Measurements from ENCODE around the gene EIF4E1B. TPM values are rescaled to one million over a fixed set of nuclear protein-coding genes. Genes with fewer than 3 reads are reported as not detected.

EIF4E1B gene
- total and polyA plus RNA-seq, 2 experiments from 2014 or later = not detected

- no peak overlapping the region for H3K4me3 ChIP-seq
- no peaks in the 10 kb centered on the region for H3K9me3 ChIP-seq (ENCODE audit: low read depth)
- H3K4me1 ChIP-seq (ENCODE audit: low read depth) = no peaks in the 10 kb centered on the region
- DNase-seq (ENCODE audit: low read depth in 1 of 2, low spot score in 1 of 2) = no peak
- no peaks in the 10 kb centered on the region for H3K36me3 ChIP-seq
- H3K27me3 ChIP-seq = peaks cover 9% of the 10 kb centered on the region
- no peak for TF ChIP-seq CTCF (IDR thresholded peaks at IDR 0.05; ENCODE audit: low read depth, low read length)
- no peak overlapping the region for H3K27ac ChIP-seq
Observed at GRCh38 chr5:176677209-176677939, 46.9 kb downstream of the EIF4E1B start.

GRCh38 chr5:176678584-176678983 is 48.1 kb downstream of the EIF4E1B start:
- peaks cover 9% of the 10 kb centered on the region for H3K27me3 ChIP-seq
- H3K4me3 ChIP-seq = no peak overlapping the region
- H3K4me1 ChIP-seq (ENCODE audit: low read depth) = no peaks in the 10 kb centered on the region
- no peaks in the 10 kb centered on the region for H3K36me3 ChIP-seq
- TF ChIP-seq CTCF (IDR thresholded peaks at IDR 0.05; ENCODE audit: low read depth, low read length) = no peak
- no peak for DNase-seq (ENCODE audit: low read depth in 1 of 2, low spot score in 1 of 2)
- H3K27ac ChIP-seq = no peak overlapping the region
- H3K9me3 ChIP-seq (ENCODE audit: low read depth) = no peaks in the 10 kb centered on the region

- Histone ChIP-seq H3K4me1 (ENCODE audit: low read depth) (no peaks in the 10 kb centered on the region), H3K27ac (no peak overlapping the region), H3K27me3 (peaks cover 9% of the 10 kb centered on the region), H3K36me3 (no peaks in the 10 kb centered on the region), H3K4me3 (no peak overlapping the region), H3K9me3 (ENCODE audit: low read depth) (no peaks in the 10 kb centered on the region)
- DNase-seq (ENCODE audit: low read depth in 1 of 2, low spot score in 1 of 2) = no peak
- no peak for TF ChIP-seq CTCF (IDR thresholded peaks at IDR 0.05; ENCODE audit: low read depth, low read length)
Observed at GRCh38 chr5:176679365-176680225, 49.1 kb downstream of the EIF4E1B start.

- H3K36me3 ChIP-seq = no peaks in the 10 kb centered on the region
- TF ChIP-seq CTCF (IDR thresholded peaks at IDR 0.05; ENCODE audit: low read depth, low read length) = no peak
- no peak for DNase-seq (ENCODE audit: low read depth in 1 of 2, low spot score in 1 of 2)
- H3K4me3 ChIP-seq = no peak overlapping the region
- H3K27ac ChIP-seq = no peak overlapping the region
- peaks cover 9% of the 10 kb centered on the region for H3K27me3 ChIP-seq
- no peaks in the 10 kb centered on the region for H3K4me1 ChIP-seq (ENCODE audit: low read depth)
- no peaks in the 10 kb centered on the region for H3K9me3 ChIP-seq (ENCODE audit: low read depth)
Observed at GRCh38 chr5:176680226-176680563, 49.7 kb downstream of the EIF4E1B start.

GRCh38 chr5:176682016-176682531 is 51.6 kb downstream of the EIF4E1B start:
- Histone ChIP-seq H3K36me3 (no peaks in the 10 kb centered on the region), H3K27me3 (peaks cover 9% of the 10 kb centered on the region), H3K4me3 (no peak overlapping the region), H3K27ac (no peak overlapping the region), H3K4me1 (ENCODE audit: low read depth) (no peaks in the 10 kb centered on the region), H3K9me3 (ENCODE audit: low read depth) (no peaks in the 10 kb centered on the region)
- TF ChIP-seq CTCF (IDR thresholded peaks at IDR 0.05; ENCODE audit: low read depth, low read length) = no peak
- DNase-seq (ENCODE audit: low read depth in 1 of 2, low spot score in 1 of 2) = no peak
